CD4-positive, alpha-beta T cell (primary cell): Measurements from ENCODE around the gene SIRT4. TPM values are rescaled to one million over a fixed set of nuclear protein-coding genes. Genes with fewer than 3 reads are reported as not detected.

Experiments used
- ATAC-seq: fragments of 200-7000 bp; cut with Tn5 transposase; one replicate; pipeline ENCODE4 v1.10.0; 2022; ENCODE audit warnings: mild to moderate bottlenecking; ENCODE audit not compliant: poor library complexity
- CTCF ChIA-PET: fragments of 350-600 bp; sonication (Branson Sonifier 250); formaldehyde crosslinking; loops from one replicate; lab custom pipeline; 2021; ENCODE audit warnings: antibody characterized with exemption, inconsistent platforms; lab: Charles Lee
- POLR2A ChIA-PET: fragments of 350-600 bp; sonication (Branson Sonifier 250); formaldehyde crosslinking; loops from one replicate; lab custom pipeline; 2021; ENCODE audit warnings: antibody characterized with exemption, inconsistent platforms; lab: Charles Lee
- DNase-seq, 14 experiments: peaks; one replicate each; pipeline ENCODE4 v3.0.0-alpha.2; 2013 to 2020; ENCODE audit warnings: mixed read lengths in 2 of 14
- H3K27ac ChIP-seq, 2 donors: one replicate each; pipeline versions ENCODE4 v1.5.1 to v1.7.0; 2013; ENCODE audit warnings: low read length in 2 of 2, low read depth in 1 of 2, mild to moderate bottlenecking in 1 of 2
- H3K27me3 ChIP-seq, 2 experiments: 1 replicate in 1 of 2; 2 replicates in 1 of 2; pipeline versions ENCODE4 v1.6.1 to v1.7.0; 2013; ENCODE audit warnings: low read length in 2 of 2, control low read depth in 1 of 2, mild to moderate bottlenecking in 1 of 2, moderate library complexity in 1 of 2; ENCODE audit not compliant: insufficient read depth in 2 of 2, control insufficient read depth in 1 of 2
- H3K36me3 ChIP-seq: one replicate; pipeline ENCODE4 v1.6.1; 2013; ENCODE audit warnings: low read length, control low read depth; ENCODE audit not compliant: insufficient read depth
- H3K4me1 ChIP-seq: one replicate; pipeline ENCODE4 v1.6.1; 2013; ENCODE audit warnings: low read length, control low read depth; ENCODE audit not compliant: insufficient read depth
- H3K4me3 ChIP-seq: one replicate; pipeline ENCODE4 v1.5.1; 2013; ENCODE audit warnings: mild to moderate bottlenecking, low read length, moderate library complexity
- H3K9me3 ChIP-seq, 2 experiments: 1 replicate in 1 of 2; 2 replicates in 1 of 2; pipeline versions ENCODE4 v1.6.1 to v1.7.0; 2013; ENCODE audit warnings: low read length in 2 of 2, mild to moderate bottlenecking in 2 of 2, control low read depth in 1 of 2, moderate library complexity in 1 of 2; ENCODE audit not compliant: control insufficient read depth in 1 of 2, insufficient read depth in 1 of 2
- H3K27ac Mint-ChIP-seq: one replicate; pipeline ENCODE4 v1.8.0; 2020; ENCODE audit warnings: mixed read lengths
- H3K27me3 Mint-ChIP-seq: one replicate; pipeline ENCODE4 v1.8.0; 2021; ENCODE audit warnings: mixed read lengths
- H3K36me3 Mint-ChIP-seq: one replicate; pipeline ENCODE4 v1.8.0; 2021; ENCODE audit warnings: low read depth, mixed read lengths
- H3K4me1 Mint-ChIP-seq: one replicate; pipeline ENCODE4 v1.8.0; 2021; ENCODE audit warnings: low read depth, mixed read lengths
- H3K4me3 Mint-ChIP-seq: one replicate; pipeline ENCODE4 v1.8.0; 2020; ENCODE audit warnings: mild to moderate bottlenecking, mixed read lengths
- H3K9me3 Mint-ChIP-seq: one replicate; pipeline ENCODE4 v1.8.0; 2020; ENCODE audit warnings: mixed read lengths
- CTCF ChIP-seq: fragments of 200-600 bp; IDR thresholded peaks from one replicate; pipeline ENCODE4 v1.8.0; 2022; ENCODE audit warnings: antibody characterized with exemption, mild to moderate bottlenecking
- intact Hi-C, 2 experiments: fragments of 100-400 bp; cut with DNase I in 1 of 2; cut with micrococcal nuclease in 1 of 2; formaldehyde crosslinking; loops; one replicate each; pipeline versions ENCODE4 v1.15.1 to v1.9.0; 2023 to 2025; cut with DNase I, micrococcal nuclease
- total RNA-seq, 174 experiments: library from RNA in 2 of 174; stranded (reverse) in 2 of 174; gene quantifications; one replicate each; pipeline ENCODE4 v1.2.3 and lab custom pipeline; 2021 to 2026

SIRT4 gene
- total RNA-seq, 2 experiments from 2014 or later = 0.59 TPM; not detected in 1

DNA sequence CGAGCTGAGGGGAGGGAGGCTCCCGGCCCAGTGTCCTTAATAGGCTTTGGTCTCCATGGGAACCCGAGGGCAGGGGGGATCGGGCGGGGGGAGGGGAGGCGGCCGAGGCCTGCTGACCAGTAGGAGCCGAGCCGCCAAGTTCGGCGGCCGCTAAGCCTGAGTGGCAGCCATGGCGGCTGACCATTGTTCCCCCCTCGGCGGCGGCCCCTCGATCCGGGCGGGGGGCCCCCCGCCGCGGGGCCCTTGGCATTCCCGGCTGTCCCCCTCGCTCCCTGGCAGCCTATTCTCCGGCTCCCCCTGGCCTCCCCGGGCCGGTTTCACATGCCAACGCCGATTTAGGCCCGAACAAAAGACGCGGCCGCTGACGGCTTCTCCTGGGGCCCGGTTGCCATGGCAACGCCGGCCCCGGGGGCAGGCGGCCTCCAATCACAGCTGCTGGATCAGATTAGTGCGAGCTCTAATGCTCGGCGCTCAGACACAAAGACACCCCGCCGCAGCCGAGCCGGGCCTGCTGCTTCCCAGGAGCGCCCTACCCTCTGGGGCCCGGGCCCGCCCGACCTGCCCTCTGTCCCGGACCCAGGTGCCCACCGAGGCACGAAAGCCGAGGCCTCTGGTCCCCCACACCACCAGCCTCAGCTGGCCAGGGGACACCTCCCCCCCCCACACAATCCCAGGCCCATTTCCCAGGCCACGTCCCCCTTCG lies 59.5 kb downstream of the SIRT4 start:
- no peaks in the 10 kb centered on the region for H3K36me3 ChIP-seq
- intact Hi-C loops = no loop called here
- H3K4me1 ChIP-seq = peaks cover 6% of the 10 kb centered on the region
- H3K4me3 ChIP-seq = no peak overlapping the region
- no peaks in the 10 kb centered on the region for H3K36me3 Mint-ChIP-seq
- peaks cover 0 to 5% of the 10 kb centered on the region in 2 experiments for H3K9me3 ChIP-seq
- peaks cover 35 to 69% of the 10 kb centered on the region in 2 experiments for H3K27me3 ChIP-seq
- no peak overlapping the region for H3K27ac Mint-ChIP-seq
- CTCF ChIA-PET = interaction anchor here (0.8 kb wide), 1 partner anchor 105 kb away, joined by 3 read pairs; no protein-coding TSS in a partner anchor
- ATAC-seq (no peak), DNase-seq (peak in 2 of 14 experiments; percentile 48 to 51)
- no peak overlapping the region for H3K27ac ChIP-seq
- TF ChIP-seq CTCF = no peak
- H3K9me3 Mint-ChIP-seq = no peaks in the 10 kb centered on the region
- H3K4me1 Mint-ChIP-seq = no peaks in the 10 kb centered on the region
- POLR2A ChIA-PET = no interaction called here
- no peak overlapping the region for H3K4me3 Mint-ChIP-seq
- H3K27me3 Mint-ChIP-seq = peaks cover 88% of the 10 kb centered on the region

Other genes starting within 250 kb of the SIRT4 start
- gene RAB35, start 185.6 kb upstream of the SIRT4 start, total RNA-seq = 10 to 100 TPM; 49.7 to 53.8 TPM
- gene GCN1, start 107.6 kb upstream of the SIRT4 start, total RNA-seq = 100 to 1,000 TPM; 121 to 128 TPM
- 1,000 to 10,000 TPM; 1,997 to 2,075 TPM for gene RPLP0, start 101.2 kb upstream of the SIRT4 start, total RNA-seq
- 100 to 1,000 TPM; 229 to 230 TPM for gene PXN, start 36.6 kb upstream of the SIRT4 start, total RNA-seq
- gene RNU4-2, start 10.4 kb upstream of the SIRT4 start, total RNA-seq = 1,000 to 10,000 TPM; 8,097 to 9,671 TPM
- 1,000 to 10,000 TPM in 1 of 2 experiments, 100 to 1,000 TPM in 1; 913 to 1,035 TPM for gene RNU4-1, start 9.1 kb upstream of the SIRT4 start, total RNA-seq
- not detected for gene PLA2G1B, start 25.5 kb downstream of the SIRT4 start, total RNA-seq
- not detected for gene MSI1, start 66.8 kb downstream of the SIRT4 start, total RNA-seq
- gene COX6A1, start 135.8 kb downstream of the SIRT4 start, total RNA-seq = 100 to 1,000 TPM; 112 to 116 TPM
- gene TRIAP1, start 144.1 kb downstream of the SIRT4 start, total RNA-seq = 10 to 100 TPM; 33.0 to 34.3 TPM
- 10 to 100 TPM; 18.6 to 19.4 TPM for gene GATC, start 144.1 kb downstream of the SIRT4 start, total RNA-seq
- gene SRSF9, start 167.4 kb downstream of the SIRT4 start, total RNA-seq = 100 to 1,000 TPM; 124 TPM
- gene DYNLL1, start 193.8 kb downstream of the SIRT4 start, total RNA-seq = 10 to 100 TPM; 23.6 to 24.5 TPM
- 1 to 10 TPM; 6.9 to 7.1 TPM for gene COQ5, start 226.8 kb downstream of the SIRT4 start, total RNA-seq
- 100 to 1,000 TPM; 441 to 446 TPM for gene RNF10, start 232.0 kb downstream of the SIRT4 start, total RNA-seq